Iris pigment epithelial cell (primary cell): ENCODE results near the gene AKNA.

Experiments used
- DNase-seq: peaks from one replicate; pipeline ENCODE4 v3.0.0-alpha.2; 2011; ENCODE audit warnings: low read depth

The AKNA gene

GRCh38 chr9:114300846-114301797 lies 86.7 kb downstream of the AKNA start:
- DNase-seq, result no peak

GRCh38 chr9:114300153-114300845 lies 87.5 kb downstream of the AKNA start:
- DNase-seq, result no peak

GRCh38 chr9:114299286-114300152 lies 88.3 kb downstream of the AKNA start:
- DNase-seq, result no peak

- no peak for DNase-seq
Measured at GRCh38 chr9:114296338-114296737, 91.4 kb downstream of the AKNA start.

GRCh38 chr9:114294664-114295063 lies 93.1 kb downstream of the AKNA start:
- no peak for DNase-seq

GRCh38 chr9:114291886-114292590 lies 95.7 kb downstream of the AKNA start:
- no peak for DNase-seq

GRCh38 chr9:114291064-114291474 lies 96.7 kb downstream of the AKNA start:
- peak; percentile 55 for DNase-seq

- no peak for DNase-seq
Measured at GRCh38 chr9:114290561-114290986, 97.2 kb downstream of the AKNA start.

- no peak for DNase-seq
Measured at GRCh38 chr9:114289571-114290481, 98.0 kb downstream of the AKNA start.

- no peak for DNase-seq
Measured at GRCh38 chr9:114289106-114289505, 98.7 kb downstream of the AKNA start.

GRCh38 chr9:114288193-114289091 lies 99.3 kb downstream of the AKNA start:
- peak; percentile 79 for DNase-seq

- DNase-seq, result no peak
Measured at GRCh38 chr9:114287763-114288192, 100.0 kb downstream of the AKNA start.

- DNase-seq, result no peak
Measured at GRCh38 chr9:114287001-114287762, 100.6 kb downstream of the AKNA start.

- DNase-seq, result no peak
Measured at GRCh38 chr9:114286146-114286679, 101.6 kb downstream of the AKNA start.

- DNase-seq, result peak; percentile 93
Measured at GRCh38 chr9:114285166-114285867, 102.5 kb downstream of the AKNA start.

GRCh38 chr9:114284316-114285060 lies 103.3 kb downstream of the AKNA start:
- DNase-seq, result no peak
